ENCODE measurements around the gene BRIP1.
"Not testable (repeated sequence)": the region's sequence is repeated elsewhere in the genome, so short reads cannot be mapped to it uniquely, and the experiment has no call there.

The BRIP1 gene

GRCh38 chr17:61789872-61790271, 73.5 kb downstream of the BRIP1 start:
- TF ChIP-seq TAF1 (IDR thresholded peaks at IDR 0.05; ENCODE audit: borderline replicate concordance, low read depth, low read length): no peak
- TF ChIP-seq POLR2AphosphoS5 (IDR thresholded peaks at IDR 0.05; ENCODE audit: low read depth, low read length): no peak
- no peak for TF ChIP-seq POLR2A (IDR thresholded peaks at IDR 0.05; ENCODE audit: low read depth, low read length)
- FAIRE-seq: no peak
- no peak for DNase-seq (ENCODE audit: insufficient read length)

GRCh38 chr17:61786088-61786487, 77.2 kb downstream of the BRIP1 start:
- FAIRE-seq: no peak
- TF ChIP-seq POLR2AphosphoS5 (IDR thresholded peaks at IDR 0.05; ENCODE audit: low read depth, low read length): no peak
- TF ChIP-seq TAF1 (IDR thresholded peaks at IDR 0.05; ENCODE audit: borderline replicate concordance, low read depth, low read length): no peak
- TF ChIP-seq POLR2A (IDR thresholded peaks at IDR 0.05; ENCODE audit: low read depth, low read length): no peak
- DNase-seq (ENCODE audit: insufficient read length): no peak

- FAIRE-seq: peak; percentile 80
- TF ChIP-seq POLR2AphosphoS5 (IDR thresholded peaks at IDR 0.05; ENCODE audit: low read depth, low read length) (no peak), POLR2A (IDR thresholded peaks at IDR 0.05; ENCODE audit: low read depth, low read length) (no peak), TAF1 (IDR thresholded peaks at IDR 0.05; ENCODE audit: borderline replicate concordance, low read depth, low read length) (no peak)
- DNase-seq (ENCODE audit: insufficient read length): no peak
These were observed 78.8 kb downstream of the BRIP1 start for GRCh38 chr17:61784510-61784909.

- TF ChIP-seq TAF1 (IDR thresholded peaks at IDR 0.05; ENCODE audit: borderline replicate concordance, low read depth, low read length) (no peak), POLR2A (IDR thresholded peaks at IDR 0.05; ENCODE audit: low read depth, low read length) (no peak), POLR2AphosphoS5 (IDR thresholded peaks at IDR 0.05; ENCODE audit: low read depth, low read length) (no peak)
- FAIRE-seq (peak; percentile 38), DNase-seq (ENCODE audit: insufficient read length) (no peak)
These were observed 79.6 kb downstream of the BRIP1 start for GRCh38 chr17:61783556-61784304.

GRCh38 chr17:61783120-61783519, 80.2 kb downstream of the BRIP1 start:
- FAIRE-seq (peak; percentile 14), DNase-seq (ENCODE audit: insufficient read length) (no peak)
- TF ChIP-seq TAF1 (IDR thresholded peaks at IDR 0.05; ENCODE audit: borderline replicate concordance, low read depth, low read length) (no peak), POLR2AphosphoS5 (IDR thresholded peaks at IDR 0.05; ENCODE audit: low read depth, low read length) (no peak), POLR2A (IDR thresholded peaks at IDR 0.05; ENCODE audit: low read depth, low read length) (no peak)

GRCh38 chr17:61782683-61783082, 80.6 kb downstream of the BRIP1 start:
- TF ChIP-seq POLR2AphosphoS5 (IDR thresholded peaks at IDR 0.05; ENCODE audit: low read depth, low read length): no peak
- no peak for TF ChIP-seq POLR2A (IDR thresholded peaks at IDR 0.05; ENCODE audit: low read depth, low read length)
- no peak for TF ChIP-seq TAF1 (IDR thresholded peaks at IDR 0.05; ENCODE audit: borderline replicate concordance, low read depth, low read length)
- FAIRE-seq (no peak), DNase-seq (ENCODE audit: insufficient read length) (no peak)

- TF ChIP-seq POLR2AphosphoS5 (IDR thresholded peaks at IDR 0.05; ENCODE audit: low read depth, low read length) (no peak), POLR2A (IDR thresholded peaks at IDR 0.05; ENCODE audit: low read depth, low read length) (no peak), TAF1 (IDR thresholded peaks at IDR 0.05; ENCODE audit: borderline replicate concordance, low read depth, low read length) (no peak)
- FAIRE-seq (no peak), DNase-seq (ENCODE audit: insufficient read length) (no peak)
These were observed 88.0 kb downstream of the BRIP1 start for GRCh38 chr17:61775364-61775763.

GRCh38 chr17:61774724-61775123, 88.6 kb downstream of the BRIP1 start:
- FAIRE-seq: no peak
- TF ChIP-seq POLR2A (IDR thresholded peaks at IDR 0.05; ENCODE audit: low read depth, low read length): no peak
- no peak for TF ChIP-seq POLR2AphosphoS5 (IDR thresholded peaks at IDR 0.05; ENCODE audit: low read depth, low read length)
- no peak for TF ChIP-seq TAF1 (IDR thresholded peaks at IDR 0.05; ENCODE audit: borderline replicate concordance, low read depth, low read length)

GRCh38 chr17:61774087-61774486, 89.2 kb downstream of the BRIP1 start:
- FAIRE-seq; DNase-seq (ENCODE audit: insufficient read length): not testable (repeated sequence)

More at GRCh38 chr17:61774724-61775123, 88.6 kb downstream of the BRIP1 start:
- no peak for DNase-seq (ENCODE audit: insufficient read length)

GRCh38 chr17:61770752-61771533, 92.4 kb downstream of the BRIP1 start:
- TF ChIP-seq POLR2AphosphoS5 (IDR thresholded peaks at IDR 0.05; ENCODE audit: low read depth, low read length) (no peak), TAF1 (IDR thresholded peaks at IDR 0.05; ENCODE audit: borderline replicate concordance, low read depth, low read length) (no peak)
- DNase-seq (ENCODE audit: insufficient read length) (no peak), FAIRE-seq (no peak)

- no peak for TF ChIP-seq POLR2AphosphoS5 (IDR thresholded peaks at IDR 0.05; ENCODE audit: low read depth, low read length)
- no peak for TF ChIP-seq TAF1 (IDR thresholded peaks at IDR 0.05; ENCODE audit: borderline replicate concordance, low read depth, low read length)
- no peak for TF ChIP-seq POLR2A (IDR thresholded peaks at IDR 0.05; ENCODE audit: low read depth, low read length)
- no peak for FAIRE-seq
- DNase-seq (ENCODE audit: insufficient read length): no peak
These were observed 93.3 kb downstream of the BRIP1 start for GRCh38 chr17:61770043-61770442.

GRCh38 chr17:61768405-61768804, 94.9 kb downstream of the BRIP1 start:
- no peak for TF ChIP-seq TAF1 (IDR thresholded peaks at IDR 0.05; ENCODE audit: borderline replicate concordance, low read depth, low read length)
- TF ChIP-seq POLR2A (IDR thresholded peaks at IDR 0.05; ENCODE audit: low read depth, low read length): no peak
- TF ChIP-seq POLR2AphosphoS5 (IDR thresholded peaks at IDR 0.05; ENCODE audit: low read depth, low read length): no peak
- no peak for FAIRE-seq
- no peak for DNase-seq (ENCODE audit: insufficient read length)
